ENCODE data around the gene TASP1.
A peak's percentile ranks its signal among the peaks of the same experiment; 100 is the strongest.
"Not testable (repeated sequence)": the region's sequence is repeated elsewhere in the genome, so short reads cannot be mapped to it uniquely, and the experiment has no call there.

TASP1 gene

DNA sequence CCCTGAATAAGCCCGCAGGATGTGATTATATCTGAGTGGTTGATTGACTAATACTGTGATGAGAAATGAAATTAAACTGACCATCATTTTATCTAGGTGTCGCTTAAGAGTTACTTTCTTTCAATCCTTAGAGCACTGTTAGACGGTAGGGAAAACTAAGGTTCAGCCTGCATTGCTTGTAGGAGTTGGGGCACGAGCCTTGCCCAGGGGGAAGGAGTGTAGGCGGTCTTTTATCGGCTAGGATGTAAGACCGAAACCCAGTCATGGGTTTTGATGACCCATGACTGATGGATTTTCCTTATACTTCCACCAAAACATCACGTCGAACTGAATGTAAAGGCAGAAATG is 392 bp upstream of the TASP1 start:
- CTCF ChIA-PET: interaction anchor here (0.7 kb wide), 1 partner anchor 89 kb away, joined by 7 read pairs; no protein-coding TSS in a partner anchor
- POLR2A ChIA-PET: interaction anchor here (1.4 kb wide), 1 partner anchor 10 kb away, joined by 8 read pairs; no protein-coding TSS in a partner anchor
- TF ChIP-seq NFRKB (IDR thresholded peaks at IDR 0.05) (no peak), L3MBTL2 (conservative IDR thresholded peaks at IDR 0.05) (0 out of 2 replicates have a peak, but pooled peaks have one; percentile 2)
- DNase-seq (ENCODE audit: extremely low spot score): peak; percentile 16

DNA sequence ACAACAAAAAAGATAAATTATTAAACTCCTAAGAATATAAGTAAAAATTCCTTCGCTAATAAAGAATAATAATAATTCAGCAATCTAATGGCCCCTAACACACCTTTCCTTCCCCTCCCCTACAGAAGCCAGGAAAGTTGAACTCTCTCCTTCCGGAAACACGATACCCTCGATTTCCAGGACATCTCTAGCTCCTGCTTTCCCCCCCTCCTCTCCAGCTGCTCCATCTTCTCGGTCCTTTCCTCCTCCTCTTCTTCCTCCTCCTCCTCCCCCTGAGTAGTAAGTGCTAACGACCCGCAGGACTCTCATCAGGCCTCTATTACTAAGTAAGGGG is 603 bp downstream of the TASP1 start:
- TF ChIP-seq ZNF384 (IDR thresholded peaks at IDR 0.05): no peak
- TF ChIP-seq HDGF (IDR thresholded peaks at IDR 0.05; ENCODE audit: borderline replicate concordance): no peak
- TF ChIP-seq FOXA1 (IDR thresholded peaks at IDR 0.05): no peak
- no peak for TF ChIP-seq FOXM1 (IDR thresholded peaks at IDR 0.05; ENCODE audit: borderline replicate concordance)
- TF ChIP-seq SP1 (IDR thresholded peaks at IDR 0.05): no peak
- TF ChIP-seq FOXK2 (IDR thresholded peaks at IDR 0.05): no peak
- TF ChIP-seq BHLHE40 (IDR thresholded peaks at IDR 0.05; ENCODE audit: borderline replicate concordance): no peak
- TF ChIP-seq TARDBP (IDR thresholded peaks at IDR 0.05): no peak
- no peak for TF ChIP-seq NFRKB (IDR thresholded peaks at IDR 0.05)
- TF ChIP-seq, protein P1, sequence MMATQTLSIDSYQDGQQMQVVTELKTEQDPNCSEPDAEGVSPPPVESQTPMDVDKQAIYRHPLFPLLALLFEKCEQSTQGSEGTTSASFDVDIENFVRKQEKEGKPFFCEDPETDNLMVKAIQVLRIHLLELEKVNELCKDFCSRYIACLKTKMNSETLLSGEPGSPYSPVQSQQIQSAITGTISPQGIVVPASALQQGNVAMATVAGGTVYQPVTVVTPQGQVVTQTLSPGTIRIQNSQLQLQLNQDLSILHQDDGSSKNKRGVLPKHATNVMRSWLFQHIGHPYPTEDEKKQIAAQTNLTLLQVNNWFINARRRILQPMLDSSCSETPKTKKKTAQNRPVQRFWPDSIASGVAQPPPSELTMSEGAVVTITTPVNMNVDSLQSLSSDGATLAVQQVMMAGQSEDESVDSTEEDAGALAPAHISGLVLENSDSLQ (IDR thresholded peaks at IDR 0.05): no peak
- no peak; the same call in 1 of the 2 replicates for TF ChIP-seq L3MBTL2 (conservative IDR thresholded peaks at IDR 0.05)
- no peak for TF ChIP-seq ARNT (IDR thresholded peaks at IDR 0.05)
- POLR2A ChIA-PET: interaction anchor here (1.4 kb wide), 1 partner anchor 11 kb away, joined by 8 read pairs; no protein-coding TSS in a partner anchor
- DNase-seq (ENCODE audit: extremely low spot score): peak; percentile 48

DNA sequence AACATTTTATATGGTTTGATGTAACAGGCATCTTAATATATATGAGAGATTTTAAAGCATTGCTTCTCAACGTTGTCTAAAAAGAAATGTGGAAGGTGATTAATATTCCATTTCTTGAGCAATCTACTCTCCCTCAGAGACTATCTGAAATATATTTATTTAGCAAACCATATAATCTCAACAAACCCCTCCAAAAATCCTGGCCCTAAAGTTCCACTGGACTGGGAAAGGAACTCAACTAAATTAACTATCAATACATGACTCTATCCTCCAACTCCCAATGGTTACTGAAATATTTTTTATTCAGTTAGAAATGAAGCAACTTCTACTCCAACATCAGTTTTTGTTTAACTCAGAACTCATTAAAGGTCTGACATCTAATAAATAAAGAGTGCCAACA is 6.3 kb downstream of the TASP1 start:
- no peak for DNase-seq (ENCODE audit: extremely low spot score)
- ChIA-PET POLR2A (no interaction called here), CTCF (no interaction called here)
- TF ChIP-seq TARDBP (IDR thresholded peaks at IDR 0.05) (no peak), ELF4 (IDR thresholded peaks at IDR 0.05) (no peak), LEF1 (IDR thresholded peaks at IDR 0.05; ENCODE audit: borderline replicate concordance) (no peak), BHLHE40 (IDR thresholded peaks at IDR 0.05; ENCODE audit: borderline replicate concordance) (no peak), HDGF (IDR thresholded peaks at IDR 0.05; ENCODE audit: borderline replicate concordance) (no peak), SUZ12 (IDR thresholded peaks at IDR 0.05) (no peak), SP1 (IDR thresholded peaks at IDR 0.05) (no peak), FOXA1 (IDR thresholded peaks at IDR 0.05) (no peak), FOXM1 (IDR thresholded peaks at IDR 0.05; ENCODE audit: borderline replicate concordance) (no peak), CTBP1 (IDR thresholded peaks at IDR 0.05; ENCODE audit: borderline replicate concordance) (no peak), NFRKB (IDR thresholded peaks at IDR 0.05) (no peak), L3MBTL2 (conservative IDR thresholded peaks at IDR 0.05) (no peak), FOXK2 (IDR thresholded peaks at IDR 0.05) (no peak), ARNT (IDR thresholded peaks at IDR 0.05) (no peak), ZNF384 (IDR thresholded peaks at IDR 0.05) (no peak)
- TF ChIP-seq, protein P1 (IDR thresholded peaks at IDR 0.05): no peak

More for the DNA sequence above, 603 bp downstream of the TASP1 start:
- CTCF ChIA-PET: interaction anchor here (0.6 kb wide), 1 partner anchor 23 kb away, joined by 3 read pairs; no protein-coding TSS in a partner anchor

DNA sequence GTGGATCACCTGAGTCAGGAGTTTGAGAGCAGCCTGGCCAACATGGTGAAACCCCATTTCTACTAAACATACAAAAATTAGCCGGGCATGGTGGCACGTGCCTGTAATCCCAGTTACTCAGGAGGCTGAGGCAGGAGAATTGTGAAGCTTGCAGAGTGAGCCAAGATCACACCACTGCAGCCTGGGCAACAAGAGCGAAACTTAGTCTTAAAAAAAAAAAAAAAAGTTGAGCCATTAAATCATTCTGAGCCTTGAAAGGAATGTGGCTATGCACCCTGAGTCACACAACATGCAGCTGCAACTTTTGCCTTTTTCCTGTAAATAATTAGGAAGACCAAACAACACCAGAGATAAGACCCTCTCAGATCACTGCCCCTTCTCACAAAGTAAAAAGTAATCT is 11.2 kb downstream of the TASP1 start:
- DNase-seq (ENCODE audit: extremely low spot score); POLR2A ChIA-PET; CTCF ChIA-PET: not testable (repeated sequence)

DNA sequence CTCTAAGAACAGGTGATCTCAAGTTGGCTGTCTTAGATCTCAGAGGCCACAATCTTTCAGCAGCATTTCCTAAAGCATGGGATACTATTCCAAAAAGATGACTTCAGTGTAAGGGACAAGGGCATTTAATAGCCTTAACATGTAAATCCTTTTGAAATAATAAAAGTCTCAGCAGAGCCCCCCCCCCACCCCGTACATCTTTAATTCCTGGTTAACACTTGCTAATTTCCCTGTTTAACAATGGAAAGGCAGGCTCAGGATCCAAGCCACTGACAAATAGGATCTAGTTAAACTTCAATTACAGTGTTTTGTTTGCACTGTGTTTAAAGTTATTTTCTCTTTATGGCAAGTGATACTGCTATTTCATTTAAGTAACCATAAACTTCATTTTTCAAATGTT is 12.0 kb downstream of the TASP1 start:
- no peak for DNase-seq (ENCODE audit: extremely low spot score)
- POLR2A ChIA-PET: no interaction called here

DNA sequence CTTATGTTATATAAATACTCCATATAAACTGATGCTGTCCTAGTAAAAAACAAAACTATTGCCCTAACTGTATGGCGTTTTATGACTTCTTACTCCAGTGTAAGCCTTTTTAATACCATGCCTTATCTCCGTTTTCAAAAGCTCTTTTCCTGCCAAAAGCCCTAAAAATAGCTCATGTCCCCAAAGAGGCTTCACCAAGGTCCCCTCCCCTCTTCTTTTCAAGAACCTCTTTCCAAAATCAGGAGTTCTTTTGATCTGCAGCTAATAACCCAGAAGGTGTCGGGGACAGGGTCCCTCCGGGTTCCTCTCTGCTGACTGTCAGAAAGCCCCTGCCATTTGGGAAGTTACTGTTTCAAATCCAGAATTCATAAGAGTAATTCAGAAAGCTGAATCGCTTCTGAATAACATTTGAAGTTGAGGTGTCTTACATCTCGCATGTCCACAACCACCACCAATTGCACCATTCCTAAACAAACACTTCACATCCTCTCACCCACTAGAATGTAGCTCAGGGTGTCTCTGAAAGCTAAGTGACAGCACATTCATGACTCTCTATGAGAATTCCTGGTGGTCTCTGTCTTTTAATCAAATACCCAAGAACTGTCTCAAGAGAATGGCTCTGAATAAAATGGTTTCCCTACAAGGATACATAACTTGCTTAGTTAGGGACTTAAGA is 13.3 kb downstream of the TASP1 start:
- DNase-seq (ENCODE audit: extremely low spot score): no peak
- ChIA-PET POLR2A (no interaction called here), CTCF (interaction anchor here (0.6 kb wide), 1 partner anchor 828 kb away, joined by 3 read pairs; no protein-coding TSS in a partner anchor)
- TF ChIP-seq LEF1 (IDR thresholded peaks at IDR 0.05; ENCODE audit: borderline replicate concordance) (no peak), BHLHE40 (IDR thresholded peaks at IDR 0.05; ENCODE audit: borderline replicate concordance) (no peak), NFRKB (IDR thresholded peaks at IDR 0.05) (no peak), SUZ12 (IDR thresholded peaks at IDR 0.05) (no peak), SP1 (IDR thresholded peaks at IDR 0.05) (no peak), HDGF (IDR thresholded peaks at IDR 0.05; ENCODE audit: borderline replicate concordance) (no peak), FOXM1 (IDR thresholded peaks at IDR 0.05; ENCODE audit: borderline replicate concordance) (no peak), TARDBP (IDR thresholded peaks at IDR 0.05) (no peak), ELF4 (IDR thresholded peaks at IDR 0.05) (no peak), ARNT (IDR thresholded peaks at IDR 0.05) (no peak), ZNF384 (IDR thresholded peaks at IDR 0.05) (no peak), CTBP1 (IDR thresholded peaks at IDR 0.05; ENCODE audit: borderline replicate concordance) (no peak), FOXA1 (IDR thresholded peaks at IDR 0.05) (no peak), FOXK2 (IDR thresholded peaks at IDR 0.05) (no peak), L3MBTL2 (conservative IDR thresholded peaks at IDR 0.05) (no peak)
- TF ChIP-seq, protein P1 (IDR thresholded peaks at IDR 0.05): no peak

More for the DNA sequence above, 12.0 kb downstream of the TASP1 start:
- TF ChIP-seq NFRKB (IDR thresholded peaks at IDR 0.05): no peak
- CTCF ChIA-PET: no interaction called here

DNA sequence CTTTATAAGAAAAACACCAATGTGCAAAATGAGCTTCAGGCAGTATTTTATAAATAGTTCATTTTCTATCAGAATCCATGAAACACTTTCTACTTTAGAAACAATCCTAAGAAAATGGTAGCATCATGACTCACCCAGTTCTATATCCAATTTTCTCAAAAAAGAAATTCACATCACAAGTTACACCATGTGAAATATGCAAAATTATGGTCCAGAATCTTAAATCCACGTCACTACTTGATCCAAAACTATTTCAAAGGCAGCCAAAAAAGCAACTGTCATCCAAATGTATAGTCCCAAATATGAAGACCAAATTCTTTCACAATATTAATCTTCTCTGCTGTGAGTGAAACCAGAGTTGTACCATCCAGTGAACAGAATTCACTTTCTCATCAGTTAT is 19.3 kb downstream of the TASP1 start:
- DNase-seq (ENCODE audit: extremely low spot score); POLR2A ChIA-PET; CTCF ChIA-PET: not testable (repeated sequence)

DNA sequence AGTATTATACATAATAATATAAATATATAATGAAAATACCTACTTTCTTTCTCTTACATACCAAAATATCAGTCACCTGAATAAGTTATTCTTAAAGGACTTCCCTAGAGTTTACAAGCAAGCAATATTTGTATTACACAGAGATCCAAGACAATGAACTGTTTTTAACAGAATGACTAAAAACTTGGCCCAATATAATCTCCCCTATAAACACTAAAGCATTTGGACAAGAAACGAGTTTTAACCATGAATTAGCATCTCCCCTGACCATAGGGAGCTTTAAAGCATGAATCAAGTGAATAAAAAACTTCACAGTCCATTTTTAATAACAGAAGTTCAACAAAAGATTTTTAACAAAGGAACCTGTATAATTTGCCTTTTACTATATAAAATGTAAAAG is 20.3 kb downstream of the TASP1 start:
- CTCF ChIA-PET; POLR2A ChIA-PET; DNase-seq (ENCODE audit: extremely low spot score): not testable (repeated sequence)

DNA sequence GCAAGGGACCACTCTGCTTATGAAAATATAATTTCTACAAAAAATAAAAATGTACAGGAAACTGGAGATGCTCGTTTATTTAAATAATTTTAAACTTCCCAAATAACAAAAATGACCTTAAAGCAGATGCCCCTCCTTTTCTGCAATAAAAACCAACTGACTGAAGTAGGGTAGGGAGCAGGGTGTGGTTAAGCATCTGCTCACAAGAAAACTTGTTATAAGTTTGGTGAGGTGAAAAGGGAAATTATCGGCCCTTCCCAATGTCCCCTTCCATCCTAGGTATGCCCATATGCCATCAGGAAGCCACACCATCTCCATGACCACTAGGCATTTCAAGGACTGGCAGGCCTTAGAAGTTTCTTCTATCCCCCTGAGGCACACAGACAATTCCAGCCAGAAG is 21.1 kb downstream of the TASP1 start:
- CTCF ChIA-PET; POLR2A ChIA-PET; DNase-seq (ENCODE audit: extremely low spot score): not testable (repeated sequence)

DNA sequence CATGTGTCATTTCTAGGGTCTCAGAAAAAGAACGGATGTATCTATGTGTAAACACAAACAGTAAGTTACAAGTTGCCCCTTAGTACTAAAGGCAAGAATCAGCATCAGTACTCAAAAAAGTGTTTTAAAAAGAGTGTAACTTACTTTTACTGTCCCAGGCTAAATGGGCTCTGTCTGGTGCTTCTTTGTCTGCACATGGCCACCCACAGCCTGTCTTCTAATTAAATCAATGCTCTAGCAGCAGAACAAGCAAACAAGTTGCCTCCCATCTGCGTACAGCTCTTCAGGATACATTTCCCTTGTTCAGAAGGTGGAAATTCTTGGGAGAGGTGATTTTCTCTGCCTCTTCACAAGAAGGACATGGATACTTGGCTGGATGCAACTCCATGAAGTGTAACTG is 22.0 kb downstream of the TASP1 start:
- DNase-seq (ENCODE audit: extremely low spot score); POLR2A ChIA-PET; CTCF ChIA-PET: not testable (repeated sequence)

All from HEK293T (cell line).